GM23338 (cell line): ENCODE data around the gene PLXNA2.

Experiments
- EZH2 ChIP-seq: fragments of 200-600 bp; sonication (generic); IDR thresholded peaks from one replicate; pipeline ENCODE4 v1.8.0; 2017; ENCODE audit warnings: antibody characterized with exemption, mild to moderate bottlenecking, low read depth; ENCODE audit not compliant: unreplicated experiment
- TF ChIP-seq, protein P1 (sequence below), 2 experiments: fragments of 200-600 bp in 1 of 2; sonication (generic) in 1 of 2; conservative IDR thresholded peaks; 2 replicates each; pipeline versions ENCODE4 v1.5.1 to v1.6.1; 2016 to 2017; ENCODE audit warnings: antibody characterized with exemption in 2 of 2, low read depth in 2 of 2, mild to moderate bottlenecking in 2 of 2, moderate library complexity in 1 of 2

DNA sequence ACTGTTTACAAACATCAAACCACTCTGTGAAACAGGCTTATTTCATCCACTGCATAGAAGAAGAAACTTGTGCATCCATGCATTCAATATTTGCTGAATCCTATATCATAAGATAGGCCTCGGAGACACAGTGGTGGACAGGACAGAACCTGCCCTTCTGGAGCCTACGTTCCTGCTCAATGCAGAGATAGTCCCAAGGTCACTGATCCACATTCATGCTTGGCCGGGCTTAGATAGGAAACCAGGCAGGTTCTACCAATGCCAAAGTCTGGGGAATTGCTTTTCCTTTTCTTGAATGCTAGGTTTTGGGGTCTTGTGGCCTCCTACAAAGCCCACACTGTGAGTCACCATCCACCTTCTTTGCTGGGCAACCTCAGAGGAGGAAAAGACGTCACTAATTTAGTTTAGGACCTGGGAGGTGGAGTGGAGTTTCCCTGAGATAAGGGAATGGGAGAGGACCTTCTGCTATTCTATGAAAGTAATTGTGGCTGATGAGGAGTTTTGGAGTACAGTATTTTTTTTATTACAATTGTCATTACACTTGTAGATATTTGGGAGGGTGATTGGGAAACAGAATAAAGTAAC is 233.6 kb downstream of the PLXNA2 start:
- TF ChIP-seq, protein P1, sequence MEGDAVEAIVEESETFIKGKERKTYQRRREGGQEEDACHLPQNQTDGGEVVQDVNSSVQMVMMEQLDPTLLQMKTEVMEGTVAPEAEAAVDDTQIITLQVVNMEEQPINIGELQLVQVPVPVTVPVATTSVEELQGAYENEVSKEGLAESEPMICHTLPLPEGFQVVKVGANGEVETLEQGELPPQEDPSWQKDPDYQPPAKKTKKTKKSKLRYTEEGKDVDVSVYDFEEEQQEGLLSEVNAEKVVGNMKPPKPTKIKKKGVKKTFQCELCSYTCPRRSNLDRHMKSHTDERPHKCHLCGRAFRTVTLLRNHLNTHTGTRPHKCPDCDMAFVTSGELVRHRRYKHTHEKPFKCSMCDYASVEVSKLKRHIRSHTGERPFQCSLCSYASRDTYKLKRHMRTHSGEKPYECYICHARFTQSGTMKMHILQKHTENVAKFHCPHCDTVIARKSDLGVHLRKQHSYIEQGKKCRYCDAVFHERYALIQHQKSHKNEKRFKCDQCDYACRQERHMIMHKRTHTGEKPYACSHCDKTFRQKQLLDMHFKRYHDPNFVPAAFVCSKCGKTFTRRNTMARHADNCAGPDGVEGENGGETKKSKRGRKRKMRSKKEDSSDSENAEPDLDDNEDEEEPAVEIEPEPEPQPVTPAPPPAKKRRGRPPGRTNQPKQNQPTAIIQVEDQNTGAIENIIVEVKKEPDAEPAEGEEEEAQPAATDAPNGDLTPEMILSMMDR (conservative IDR thresholded peaks at IDR 0.05; ENCODE audit: low read depth in 2 of 2): no peak
- TF ChIP-seq EZH2: no peak
